ENCODE measurements around the gene SEL1L3.

GRCh38 chr4:25827373-25827772 lies 35.4 kb downstream of the SEL1L3 start:
- TF ChIP-seq POLR2A (IDR thresholded peaks at IDR 0.05; ENCODE audit: low read length) (no peak), GATA1 (IDR thresholded peaks at IDR 0.05; ENCODE audit: low read depth, low read length) (no peak)
